Coronary artery (tissue), 2 donors: ENCODE data around the gene DHRS2.

Experiments used
- DNase-seq: peaks from one replicate; pipeline ENCODE4 v3.0.0-alpha.2; 2017; ENCODE audit warnings: low spot score
- H3K27ac ChIP-seq, 2 donors: fragments of 200-600 bp; sonication (generic); one replicate each; pipeline ENCODE4 v1.5.1; 2016 to 2019
- H3K4me3 ChIP-seq: fragments of 200-600 bp; sonication (generic); 2 replicates; pipeline ENCODE4 v1.5.1; 2016; ENCODE audit warnings: mild to moderate bottlenecking, moderate library complexity
- TF ChIP-seq, protein P1 (sequence below): fragments of 200-600 bp; sonication (generic); IDR thresholded peaks from one replicate; pipeline ENCODE4 v1.5.1; 2019; ENCODE audit warnings: antibody characterized with exemption

The DHRS2 gene

DNA sequence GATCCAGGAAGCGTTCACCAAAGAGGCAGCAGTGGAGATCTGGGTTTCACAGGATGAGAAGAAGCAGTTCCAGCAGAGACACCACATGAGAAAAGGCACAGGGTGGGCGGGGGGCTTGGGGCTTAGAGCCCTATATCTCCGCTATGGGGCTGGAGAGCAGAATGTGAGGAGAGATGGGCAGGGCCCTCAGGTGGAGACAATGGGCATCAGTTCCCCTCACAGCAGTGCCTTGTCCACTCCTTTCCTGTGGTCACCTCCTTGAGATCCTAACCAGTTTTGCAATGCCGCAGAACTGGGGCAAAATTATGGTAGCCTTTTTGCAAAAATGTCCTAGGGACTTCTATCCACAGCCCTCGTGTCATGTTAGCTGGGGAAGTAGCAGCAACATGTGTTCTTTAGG lies 27.5 kb downstream of the DHRS2 start:
- no peak overlapping the region for H3K4me3 ChIP-seq
- DNase-seq, result no peak
- TF ChIP-seq, protein P1, sequence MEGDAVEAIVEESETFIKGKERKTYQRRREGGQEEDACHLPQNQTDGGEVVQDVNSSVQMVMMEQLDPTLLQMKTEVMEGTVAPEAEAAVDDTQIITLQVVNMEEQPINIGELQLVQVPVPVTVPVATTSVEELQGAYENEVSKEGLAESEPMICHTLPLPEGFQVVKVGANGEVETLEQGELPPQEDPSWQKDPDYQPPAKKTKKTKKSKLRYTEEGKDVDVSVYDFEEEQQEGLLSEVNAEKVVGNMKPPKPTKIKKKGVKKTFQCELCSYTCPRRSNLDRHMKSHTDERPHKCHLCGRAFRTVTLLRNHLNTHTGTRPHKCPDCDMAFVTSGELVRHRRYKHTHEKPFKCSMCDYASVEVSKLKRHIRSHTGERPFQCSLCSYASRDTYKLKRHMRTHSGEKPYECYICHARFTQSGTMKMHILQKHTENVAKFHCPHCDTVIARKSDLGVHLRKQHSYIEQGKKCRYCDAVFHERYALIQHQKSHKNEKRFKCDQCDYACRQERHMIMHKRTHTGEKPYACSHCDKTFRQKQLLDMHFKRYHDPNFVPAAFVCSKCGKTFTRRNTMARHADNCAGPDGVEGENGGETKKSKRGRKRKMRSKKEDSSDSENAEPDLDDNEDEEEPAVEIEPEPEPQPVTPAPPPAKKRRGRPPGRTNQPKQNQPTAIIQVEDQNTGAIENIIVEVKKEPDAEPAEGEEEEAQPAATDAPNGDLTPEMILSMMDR, result no peak
- no peak overlapping the region for H3K27ac ChIP-seq

DNA sequence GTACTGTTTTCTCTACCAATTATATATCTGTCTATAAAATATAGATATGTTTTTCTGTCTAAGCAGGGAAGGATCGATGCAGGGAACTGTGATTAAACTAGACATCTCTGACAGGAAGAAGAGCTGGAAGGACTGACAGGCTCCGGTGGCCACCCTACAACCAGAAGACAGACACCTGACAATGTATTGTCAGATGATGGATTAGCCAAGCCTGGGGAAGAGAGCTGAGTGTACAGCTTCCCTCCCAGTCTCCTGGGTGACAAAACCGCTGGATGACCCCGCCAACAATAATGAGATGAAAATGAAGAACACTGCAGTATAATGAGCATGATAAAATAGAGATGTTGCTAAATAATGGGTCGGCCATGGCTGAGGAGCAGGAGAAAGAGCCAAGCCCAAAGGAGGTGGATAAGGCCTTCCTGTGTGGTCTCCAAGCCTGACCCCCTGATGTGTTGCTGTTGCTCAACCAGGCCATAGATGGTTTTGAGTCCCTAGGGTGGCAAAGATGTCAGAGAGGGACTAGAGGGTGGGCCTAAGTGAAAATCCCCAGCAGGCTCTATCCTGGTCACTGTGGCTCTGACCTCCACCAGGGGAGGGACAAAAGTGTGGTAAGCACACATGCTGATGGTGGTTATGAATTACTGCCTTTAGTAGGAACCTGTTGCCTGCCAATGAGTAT lies 28.2 kb downstream of the DHRS2 start:
- TF ChIP-seq, protein P1, result no peak
- Histone ChIP-seq H3K4me3 (no peak overlapping the region), H3K27ac (no peak overlapping the region)
- no peak for DNase-seq

DNA sequence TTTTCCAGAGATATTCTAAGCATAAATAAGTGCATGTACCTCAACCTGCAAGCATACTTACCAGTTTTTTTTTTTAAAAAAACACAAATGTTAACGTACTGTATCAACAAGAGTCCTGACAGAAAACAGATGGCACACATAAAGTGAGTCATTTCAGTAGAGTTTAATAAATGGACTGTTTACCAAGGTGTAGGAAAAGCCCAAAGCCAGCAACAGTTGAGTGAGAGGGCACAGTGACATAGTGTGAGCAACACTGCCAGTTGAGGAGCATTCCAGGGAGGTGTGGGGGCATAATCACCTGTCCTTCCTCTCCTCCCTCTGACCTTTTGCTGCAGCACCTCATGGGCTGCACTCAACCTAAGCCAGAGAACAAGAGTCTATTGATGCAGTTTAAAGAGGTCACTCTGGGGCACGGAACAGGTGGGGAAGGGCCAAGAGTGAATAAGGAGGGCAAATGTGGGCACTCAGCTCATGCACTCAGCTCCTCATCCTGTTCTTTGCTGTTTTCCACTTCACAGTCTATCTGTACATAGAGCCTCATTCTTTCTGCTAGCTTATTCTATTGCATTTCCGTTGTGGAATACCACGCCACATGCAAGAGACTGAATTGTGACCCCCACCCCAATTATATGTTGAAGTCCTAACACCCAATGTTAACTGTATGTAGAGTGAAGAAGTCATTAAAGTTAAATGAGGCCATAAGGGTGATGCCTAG lies 29.3 kb downstream of the DHRS2 start:
- no peak for DNase-seq
- TF ChIP-seq, protein P1, result no peak
- no peak overlapping the region for H3K27ac ChIP-seq
- H3K4me3 ChIP-seq, result no peak overlapping the region

DNA sequence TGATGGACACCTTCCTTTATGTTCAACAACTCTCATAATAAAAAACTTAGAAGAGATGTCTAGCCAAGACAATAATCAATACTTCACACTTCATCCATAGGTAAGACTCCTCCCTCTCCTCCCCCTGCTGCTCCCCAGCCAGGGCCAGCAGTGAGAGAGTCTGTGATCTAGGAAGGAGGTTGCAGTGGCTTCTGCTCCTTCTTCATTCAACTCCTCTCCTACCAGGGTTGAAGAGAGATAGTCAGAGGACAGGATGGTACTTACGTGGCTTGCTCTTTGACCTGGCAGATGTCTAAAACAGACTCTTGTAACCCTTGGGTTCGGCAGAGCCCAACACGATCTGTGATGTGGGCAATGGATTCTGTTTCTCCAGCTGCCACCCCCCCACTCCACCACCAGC lies 31.0 kb downstream of the DHRS2 start:
- TF ChIP-seq, protein P1, result no peak
- no peak for DNase-seq
- Histone ChIP-seq H3K27ac (no peak overlapping the region), H3K4me3 (no peak overlapping the region)

DNA sequence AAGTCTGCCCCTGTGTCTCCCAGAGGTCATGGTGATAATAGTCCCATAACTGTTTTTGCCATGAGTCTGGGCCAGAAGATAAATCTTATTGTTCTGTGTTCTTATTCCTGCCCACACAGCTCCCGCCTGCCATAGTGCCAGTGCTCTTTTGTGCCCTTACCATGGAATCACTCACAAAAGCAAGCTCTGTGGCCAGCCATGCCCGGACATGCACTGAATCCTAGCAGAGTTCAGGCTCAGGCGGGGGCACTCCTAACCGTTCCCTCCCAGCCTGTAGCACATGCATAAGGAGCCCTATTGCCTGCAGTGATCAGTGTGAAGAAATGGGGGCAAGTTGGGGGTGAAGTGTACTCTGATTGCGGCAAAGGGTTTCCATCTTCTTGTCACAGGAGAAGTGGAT lies 33.3 kb downstream of the DHRS2 start:
- Histone ChIP-seq H3K4me3 (no peak overlapping the region), H3K27ac (no peak overlapping the region)
- DNase-seq, result no peak
- TF ChIP-seq, protein P1, result no peak

DNA sequence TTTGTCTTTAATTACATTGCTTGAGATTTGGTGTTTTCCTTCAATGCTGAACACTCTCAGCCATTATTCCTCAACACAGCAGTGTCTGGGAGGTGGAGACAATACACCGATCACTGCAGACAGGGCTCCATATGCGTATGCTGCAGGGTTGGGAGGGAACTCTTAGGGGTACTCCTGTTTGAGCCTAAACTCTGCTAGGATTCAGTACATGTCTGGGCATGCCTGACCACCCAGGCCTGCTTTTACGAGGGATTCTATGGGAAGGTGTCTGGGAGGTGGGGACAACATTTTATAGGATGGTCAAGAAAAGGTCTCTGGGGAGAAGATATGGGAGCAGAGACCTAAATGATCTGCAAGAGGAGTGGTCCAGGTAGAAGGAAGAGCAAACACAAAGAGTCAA lies 34.3 kb downstream of the DHRS2 start:
- no peak overlapping the region for H3K4me3 ChIP-seq
- TF ChIP-seq, protein P1, result no peak
- no peak for DNase-seq
- H3K27ac ChIP-seq, result no peak overlapping the region

DNA sequence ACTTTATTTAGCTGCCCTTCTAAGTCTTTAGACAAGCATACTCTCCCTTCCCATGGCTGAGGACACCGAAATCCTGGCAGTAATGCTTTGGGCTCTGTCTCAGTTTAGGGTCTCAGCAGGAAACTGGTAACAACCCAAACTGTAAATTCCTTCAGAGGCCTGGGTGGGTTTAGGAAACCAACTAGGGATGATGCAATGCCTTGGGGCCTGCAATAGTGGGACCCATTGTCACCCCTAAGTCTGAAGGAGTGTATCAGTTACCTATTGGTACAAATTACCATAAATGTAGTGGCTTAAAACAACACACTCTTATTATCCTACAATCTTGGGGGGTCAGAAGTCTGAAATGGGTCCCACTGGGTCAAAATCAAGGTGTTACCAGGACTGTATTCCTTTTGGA lies 36.0 kb downstream of the DHRS2 start:
- H3K4me3 ChIP-seq, result no peak overlapping the region
- TF ChIP-seq, protein P1, result no peak
- DNase-seq, result no peak
- H3K27ac ChIP-seq, result no peak overlapping the region
